B cell (primary cell): ENCODE results near the gene CCDC80. TPM values are rescaled to one million over a fixed set of nuclear protein-coding genes. Genes with fewer than 3 reads are reported as not detected.
A peak's percentile ranks its signal among the peaks of the same experiment; 100 is the strongest.
"Not testable (repeated sequence)": the region's sequence is repeated elsewhere in the genome, so short reads cannot be mapped to it uniquely, and the experiment has no call there.

Experiments
- ATAC-seq: fragments of 200-7000 bp; cut with Tn5 transposase; one replicate; pipeline ENCODE4 v1.10.0; 2021; ENCODE audit warnings: low read depth, mild to moderate bottlenecking, moderate number of reproducible peaks, moderate library complexity
- CTCF ChIA-PET: fragments of 350-600 bp; sonication (Branson Sonifier 250); formaldehyde crosslinking; loops from one replicate; lab custom pipeline; 2021; ENCODE audit warnings: antibody characterized with exemption, inconsistent platforms; lab: Charles Lee
- POLR2A ChIA-PET: fragments of 350-600 bp; sonication (Branson Sonifier 250); formaldehyde crosslinking; loops from one replicate; lab custom pipeline; 2021; ENCODE audit warnings: antibody characterized with exemption; lab: Charles Lee
- DNase-seq: peaks from one replicate; pipeline ENCODE4 v3.0.0; 2013
- H2AFZ ChIP-seq: 2 replicates; pipeline ENCODE4 v1.6.1; 2012; ENCODE audit warnings: mild to moderate bottlenecking, low read depth, low read length; ENCODE audit not compliant: insufficient read depth, poor library complexity, severe bottlenecking
- H3K27ac ChIP-seq, 2 donors: 1 replicate in 1 of 2; 2 replicates in 1 of 2; pipeline ENCODE4 v1.5.1; 2012 to 2013; ENCODE audit warnings: low read length in 2 of 2, mild to moderate bottlenecking in 2 of 2, moderate library complexity in 1 of 2
- H3K27me3 ChIP-seq, 4 experiments: fragments of 200-600 bp in 1 of 4; sonication (generic) in 1 of 4; replicated peaks in 1 of 4; 1 replicate in 2 of 4; 2 replicates in 2 of 4; pipeline versions ENCODE4 v1.6.1 to v1.7.0; 2013 to 2016; ENCODE audit warnings: low read length in 3 of 4, mild to moderate bottlenecking in 2 of 4, mixed read lengths in 1 of 4, moderate library complexity in 1 of 4; ENCODE audit not compliant: insufficient read depth in 4 of 4, control insufficient read depth in 3 of 4; ENCODE audit errors: control extremely low read depth in 1 of 4
- H3K36me3 ChIP-seq, 2 experiments: replicated peaks in 1 of 2; 1 replicate in 1 of 2; 2 replicates in 1 of 2; pipeline versions ENCODE4 v1.6.1 to v1.7.1; 2013; ENCODE audit warnings: low read length in 1 of 2; ENCODE audit not compliant: insufficient read depth in 2 of 2, control insufficient read depth in 1 of 2; ENCODE audit errors: control extremely low read depth in 1 of 2, extremely low read depth in 1 of 2
- H3K4me1 ChIP-seq, 2 donors: fragments of 200-600 bp in 1 of 2; sonication (generic) in 1 of 2; 1 replicate in 1 of 2; 2 replicates in 1 of 2; pipeline versions ENCODE4 v1.5.1 to v1.6.1; 2013 to 2017; ENCODE audit warnings: low read length in 2 of 2; ENCODE audit not compliant: control insufficient read depth in 2 of 2, insufficient read depth in 2 of 2
- H3K4me2 ChIP-seq: replicated peaks from 2 replicates; pipeline ENCODE3; 2012; ENCODE audit warnings: mild to moderate bottlenecking, low read depth, low read length; ENCODE audit not compliant: poor library complexity, severe bottlenecking
- H3K4me3 ChIP-seq, 5 experiments: fragments of 200-600 bp in 1 of 5; sonication (generic) in 1 of 5; 1 replicate in 3 of 5; 2 replicates in 2 of 5; pipeline versions ENCODE4 v1.5.1 to v1.7.0; 2011 to 2016; ENCODE audit warnings: low read length in 4 of 5, mild to moderate bottlenecking in 4 of 5, low read depth in 2 of 5, control low read depth in 1 of 5, moderate library complexity in 1 of 5; ENCODE audit not compliant: insufficient read depth in 1 of 5; ENCODE audit errors: control extremely low read depth in 1 of 5, extremely low read depth in 1 of 5
- H3K79me2 ChIP-seq: fragments of 200-600 bp; sonication (generic); one replicate; pipeline ENCODE4 v1.6.0; 2016; ENCODE audit warnings: low read length; ENCODE audit not compliant: control insufficient read depth, insufficient read depth
- H3K9ac ChIP-seq: fragments of 200-600 bp; sonication (generic); 2 replicates; pipeline ENCODE4 v1.6.1; 2017; ENCODE audit warnings: mild to moderate bottlenecking, low read length, moderate library complexity
- H3K9me3 ChIP-seq, 3 donors: one replicate each; pipeline versions ENCODE4 v1.6.1 to v1.7.1; 2013; ENCODE audit warnings: low read length in 2 of 3; ENCODE audit not compliant: control insufficient read depth in 2 of 3, insufficient read depth in 1 of 3; ENCODE audit errors: control extremely low read depth in 1 of 3
- H4K20me1 ChIP-seq: 2 replicates; pipeline ENCODE4 v1.6.0; 2012; ENCODE audit warnings: mild to moderate bottlenecking, low read length; ENCODE audit not compliant: insufficient read depth, control insufficient read depth, poor library complexity, severe bottlenecking
- H3K27ac Mint-ChIP-seq: one replicate; pipeline ENCODE4 v1.8.0; 2021; ENCODE audit warnings: mixed read lengths
- H3K27me3 Mint-ChIP-seq: one replicate; pipeline ENCODE4 v1.8.0; 2021; ENCODE audit warnings: mixed read lengths
- H3K4me1 Mint-ChIP-seq: one replicate; pipeline ENCODE4 v1.8.0; 2021; ENCODE audit warnings: mixed read lengths
- H3K4me3 Mint-ChIP-seq: one replicate; pipeline ENCODE4 v1.8.0; 2021; ENCODE audit warnings: mixed read lengths
- H3K9me3 Mint-ChIP-seq: one replicate; pipeline ENCODE4 v1.8.0; 2022; ENCODE audit warnings: mixed read lengths; ENCODE audit not compliant: insufficient read depth
- EZH2 ChIP-seq: IDR thresholded peaks from 2 replicates; pipeline ENCODE4 v1.6.1; 2012; ENCODE audit warnings: borderline replicate concordance, low read depth, mild to moderate bottlenecking, moderate library complexity, low read length; ENCODE audit not compliant: insufficient read depth, poor library complexity, severe bottlenecking
- WGBS: methylation state at CpG from one replicate; pipeline ENCODE4 v1.1.5; 2013; ENCODE audit warnings: missing lambda C conversion rate; ENCODE audit not compliant: insufficient coverage; 5-methylcytosine and 5-hydroxymethylcytosine counted together
- intact Hi-C: fragments of 100-400 bp; cut with micrococcal nuclease; formaldehyde crosslinking; loops from one replicate; pipeline ENCODE4 v1.10.0; 2022
- polyA plus RNA-seq: library from polyadenylated mRNA; depleted of rRNA; stranded (reverse); fragments of >200 nt; gene quantifications from 2 replicates; pipeline ENCODE4 v1.2.3, GENCODE V29; 2012
- total RNA-seq, 2 donors: library from RNA; stranded (reverse); fragments of 120-200 nt in 1 of 2; gene quantifications; 1 replicate in 1 of 2; 2 replicates in 1 of 2; pipeline versions ENCODE4 v1.2.3 to v1.2.4, GENCODE V29; 2013 to 2022
- TF ChIP-seq, protein P1 (sequence below): fragments of 200-600 bp; IDR thresholded peaks from one replicate; pipeline ENCODE4 v1.8.0; 2022; ENCODE audit warnings: antibody characterized with exemption, mild to moderate bottlenecking

CCDC80 gene
- total and polyA plus RNA-seq, 2 donors (not counting 1 experiment from before 2014, with no cell fraction given), result under 0.01 TPM; not detected in 1

- Histone ChIP-seq H3K9ac (no peak overlapping the region), H3K4me1 (peaks cover 4 to 5% of the 10 kb centered on the region in 2 donors), H2AFZ (no peak overlapping the region), H3K4me2 (no peak overlapping the region), H3K9me3 (no peaks in the 10 kb centered on the region), H3K4me3 (no peak overlapping the region), H3K36me3 (peaks cover 23 to 71% of the 10 kb centered on the region in 2 experiments), H4K20me1 (no peaks in the 10 kb centered on the region), H3K27me3 (no peaks in the 10 kb centered on the region), H3K27ac (no peak overlapping the region), H3K79me2 (peaks cover 22% of the 10 kb centered on the region)
- intact Hi-C loops, result loop anchor here (10.0 kb wide), 2 partner anchors 446 to 966 kb away; partner anchors contain the start of gene SIDT1
- H3K9me3 Mint-ChIP-seq, result no peaks in the 10 kb centered on the region
- no peaks in the 10 kb centered on the region for H3K27me3 Mint-ChIP-seq
- POLR2A ChIA-PET, result no interaction called here
- no peak for DNase-seq
- TF ChIP-seq EZH2, result no peak
- TF ChIP-seq, protein P1, sequence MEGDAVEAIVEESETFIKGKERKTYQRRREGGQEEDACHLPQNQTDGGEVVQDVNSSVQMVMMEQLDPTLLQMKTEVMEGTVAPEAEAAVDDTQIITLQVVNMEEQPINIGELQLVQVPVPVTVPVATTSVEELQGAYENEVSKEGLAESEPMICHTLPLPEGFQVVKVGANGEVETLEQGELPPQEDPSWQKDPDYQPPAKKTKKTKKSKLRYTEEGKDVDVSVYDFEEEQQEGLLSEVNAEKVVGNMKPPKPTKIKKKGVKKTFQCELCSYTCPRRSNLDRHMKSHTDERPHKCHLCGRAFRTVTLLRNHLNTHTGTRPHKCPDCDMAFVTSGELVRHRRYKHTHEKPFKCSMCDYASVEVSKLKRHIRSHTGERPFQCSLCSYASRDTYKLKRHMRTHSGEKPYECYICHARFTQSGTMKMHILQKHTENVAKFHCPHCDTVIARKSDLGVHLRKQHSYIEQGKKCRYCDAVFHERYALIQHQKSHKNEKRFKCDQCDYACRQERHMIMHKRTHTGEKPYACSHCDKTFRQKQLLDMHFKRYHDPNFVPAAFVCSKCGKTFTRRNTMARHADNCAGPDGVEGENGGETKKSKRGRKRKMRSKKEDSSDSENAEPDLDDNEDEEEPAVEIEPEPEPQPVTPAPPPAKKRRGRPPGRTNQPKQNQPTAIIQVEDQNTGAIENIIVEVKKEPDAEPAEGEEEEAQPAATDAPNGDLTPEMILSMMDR, result no peak
- CTCF ChIA-PET, result interaction anchor here (1.0 to 1.6 kb wide), 4 partner anchors 10 to 13 kb away, joined by 3 to 6 read pairs (median 3); no protein-coding TSS in a partner anchor
- no peak for ATAC-seq
- no CpG with 5 or more reads among the region's 2 CpGs for WGBS
- H3K4me3 Mint-ChIP-seq, result no peak overlapping the region
- H3K27ac Mint-ChIP-seq, result no peak overlapping the region
- peaks cover 16% of the 10 kb centered on the region for H3K4me1 Mint-ChIP-seq
Observed at GRCh38 chr3:112568642-112569041, 72.3 kb downstream of the CCDC80 start.

GRCh38 chr3:112564940-112565305, 76.0 kb downstream of the CCDC80 start:
- H3K9me3 ChIP-seq, result no peaks in the 10 kb centered on the region
- H3K27ac ChIP-seq, result no peak overlapping the region
- H3K4me3 ChIP-seq, result no peak overlapping the region
- DNase-seq, result no peak
- ChIA-PET CTCF (no interaction called here), POLR2A (no interaction called here)
- peaks cover 52% of the 10 kb centered on the region for H3K79me2 ChIP-seq
- H3K9ac ChIP-seq, result no peak overlapping the region
- H3K27me3 ChIP-seq, result no peaks in the 10 kb centered on the region
- no peak overlapping the region for H3K4me2 ChIP-seq
- H3K4me3 Mint-ChIP-seq, result no peak overlapping the region
- TF ChIP-seq, protein P1, result no peak
- no peak for TF ChIP-seq EZH2
- no peak for ATAC-seq
- peaks cover 39% of the 10 kb centered on the region for H3K4me1 Mint-ChIP-seq
- no peak overlapping the region for H3K27ac Mint-ChIP-seq
- no peaks in the 10 kb centered on the region for H3K27me3 Mint-ChIP-seq
- H4K20me1 ChIP-seq, result no peaks in the 10 kb centered on the region
- peaks cover 18 to 37% of the 10 kb centered on the region in 2 experiments for H3K36me3 ChIP-seq
- H3K9me3 Mint-ChIP-seq, result no peaks in the 10 kb centered on the region
- no peak overlapping the region for H2AFZ ChIP-seq
- intact Hi-C loops, result loop anchor here (5.0 to 10.0 kb wide), 5 partner anchors 438 to 1887 kb away; partner anchors contain the start of genes ATP6V1A, NAA50 and SIDT1
- H3K4me1 ChIP-seq, result peaks cover 16 to 17% of the 10 kb centered on the region in 2 donors

GRCh38 chr3:112564247-112564939, 76.5 kb downstream of the CCDC80 start:
- WGBS, result 100% methylated on average over 3 of the region's 15 CpGs
- H4K20me1 ChIP-seq, H3K27me3 ChIP-seq, H3K27ac ChIP-seq, H3K4me2 ChIP-seq, CTCF ChIA-PET, ATAC-seq, DNase-seq, H3K27ac Mint-ChIP-seq, H3K9me3 ChIP-seq, H2AFZ ChIP-seq, H3K9me3 Mint-ChIP-seq, POLR2A ChIA-PET, H3K27me3 Mint-ChIP-seq, H3K9ac ChIP-seq, H3K4me3 ChIP-seq: not testable (repeated sequence)
- H3K4me3 Mint-ChIP-seq, result peak overlapping the region; percentile 30
- Histone ChIP-seq H3K36me3 (peaks cover 18 to 32% of the 10 kb centered on the region in 2 experiments), H3K4me1 (peaks cover 22 to 23% of the 10 kb centered on the region in 2 donors), H3K79me2 (peaks cover 57% of the 10 kb centered on the region)
- intact Hi-C loops, result loop anchor here (5.0 to 10.0 kb wide), 5 partner anchors 437 to 1888 kb away; partner anchors contain the start of genes ATP6V1A, NAA50 and SIDT1
- peaks cover 44% of the 10 kb centered on the region for H3K4me1 Mint-ChIP-seq
